GM18511 (cell line): ENCODE results near the gene ZNF324.
"Not testable (repeated sequence)": the region's sequence is repeated elsewhere in the genome, so short reads cannot be mapped to it uniquely, and the experiment has no call there.

Experiments used
- ATAC-seq: cut with Tn5 transposase; IDR thresholded peaks from one replicate; pipeline ENCODE4 v1.9.1; 2021; ENCODE audit warnings: mild to moderate bottlenecking, moderate library complexity; ENCODE audit not compliant: unreplicated experiment

ZNF324 gene

GRCh38 chr19:58498316-58499020 lies 31.6 kb downstream of the ZNF324 start:
- ATAC-seq, result peak; percentile 18

- peak; percentile 96 for ATAC-seq
Measured at GRCh38 chr19:58499021-58499927, 32.4 kb downstream of the ZNF324 start.

- ATAC-seq, result no peak
Measured at GRCh38 chr19:58500242-58500641, 33.4 kb downstream of the ZNF324 start.

GRCh38 chr19:58507602-58508223 lies 40.8 kb downstream of the ZNF324 start:
- not testable (repeated sequence) for ATAC-seq

- no peak for ATAC-seq
Measured at GRCh38 chr19:58509731-58510083, 42.8 kb downstream of the ZNF324 start.

- no peak for ATAC-seq
Measured at GRCh38 chr19:58510084-58510862, 43.4 kb downstream of the ZNF324 start.

GRCh38 chr19:58511353-58512208 lies 44.7 kb downstream of the ZNF324 start, which contains the start of gene SLC27A5:
SLC27A5 (minus strand) TSS chr19:58511992; CDS start chr19:58511955, 37 bp downstream.
- no peak for ATAC-seq

- ATAC-seq, result no peak
Measured at GRCh38 chr19:58513213-58513693, 46.4 kb downstream of the ZNF324 start.

- peak; percentile 79 for ATAC-seq
Measured at GRCh38 chr19:58513694-58514563, 47.0 kb downstream of the ZNF324 start.

GRCh38 chr19:58514564-58515022 lies 47.7 kb downstream of the ZNF324 start:
- ATAC-seq, result no peak

GRCh38 chr19:58515259-58515658 lies 48.4 kb downstream of the ZNF324 start:
- no peak for ATAC-seq

GRCh38 chr19:58516246-58516836 lies 49.5 kb downstream of the ZNF324 start:
- ATAC-seq, result no peak

GRCh38 chr19:58516964-58517833 lies 50.3 kb downstream of the ZNF324 start:
- ATAC-seq, result no peak

GRCh38 chr19:58518256-58519086 lies 51.6 kb downstream of the ZNF324 start:
- no peak for ATAC-seq

GRCh38 chr19:58519087-58519354 lies 52.1 kb downstream of the ZNF324 start:
- peak; percentile 11 for ATAC-seq

GRCh38 chr19:58519355-58520256 lies 52.7 kb downstream of the ZNF324 start, which contains the start of gene ZBTB45:
ZBTB45 (minus strand) TSS chr19:58519810; CDS start chr19:58517673, 2,137 bp downstream.
- ATAC-seq, result peak; percentile 86
